ENCODE measurements around the gene NAT16.

- TF ChIP-seq CTCF (IDR thresholded peaks at IDR 0.05) (no peak), ZFX (IDR thresholded peaks at IDR 0.05; ENCODE audit: borderline replicate concordance) (no peak)
Measured at GRCh38 chr7:101175664-101176063, 4.4 kb downstream of the NAT16 start.

Measured in 22Rv1 (cell line).